IPS-18a (cell line): ENCODE measurements around the gene SPIB.

Experiments
- H3K27ac ChIP-seq: one replicate; pipeline ENCODE4 v1.5.1; 2013; ENCODE audit warnings: low read length
- H3K27me3 ChIP-seq: one replicate; pipeline ENCODE4 v1.6.1; 2013; ENCODE audit warnings: mild to moderate bottlenecking, low read length; ENCODE audit not compliant: control insufficient read depth, insufficient read depth
- H3K36me3 ChIP-seq: one replicate; pipeline ENCODE4 v1.6.1; 2013; ENCODE audit warnings: low read depth, low read length; ENCODE audit not compliant: control insufficient read depth
- H3K4me1 ChIP-seq: one replicate; pipeline ENCODE4 v1.6.1; 2013; ENCODE audit warnings: low read depth, low read length; ENCODE audit not compliant: control insufficient read depth
- H3K4me3 ChIP-seq: one replicate; pipeline ENCODE4 v1.5.1; 2013; ENCODE audit warnings: low read length
- H3K9ac ChIP-seq: one replicate; pipeline ENCODE4 v1.6.1; 2013; ENCODE audit warnings: mild to moderate bottlenecking, low read length, moderate library complexity
- H3K9me3 ChIP-seq: one replicate; pipeline ENCODE4 v1.6.1; 2013; ENCODE audit warnings: low read depth, low read length; ENCODE audit not compliant: control insufficient read depth

SPIB gene

GRCh38 chr19:50394017-50394416 is 24.7 kb upstream of the SPIB start:
- H3K27me3 ChIP-seq: no peaks in the 10 kb centered on the region
- H3K36me3 ChIP-seq: peaks cover 4% of the 10 kb centered on the region
- H3K9me3 ChIP-seq: no peaks in the 10 kb centered on the region
- no peak overlapping the region for H3K9ac ChIP-seq
- no peak overlapping the region for H3K27ac ChIP-seq
- no peak overlapping the region for H3K4me3 ChIP-seq
- no peaks in the 10 kb centered on the region for H3K4me1 ChIP-seq

GRCh38 chr19:50398675-50399367 is 19.9 kb upstream of the SPIB start:
- H3K27me3 ChIP-seq: no peaks in the 10 kb centered on the region
- no peaks in the 10 kb centered on the region for H3K4me1 ChIP-seq
- H3K36me3 ChIP-seq: peaks cover 25% of the 10 kb centered on the region
- H3K27ac ChIP-seq: no peak overlapping the region
- H3K4me3 ChIP-seq: no peak overlapping the region
- H3K9me3 ChIP-seq: no peaks in the 10 kb centered on the region
- no peak overlapping the region for H3K9ac ChIP-seq

GRCh38 chr19:50399368-50399745 is 19.4 kb upstream of the SPIB start:
- no peaks in the 10 kb centered on the region for H3K9me3 ChIP-seq
- peaks cover 27% of the 10 kb centered on the region for H3K36me3 ChIP-seq
- no peak overlapping the region for H3K9ac ChIP-seq
- H3K27me3 ChIP-seq: no peaks in the 10 kb centered on the region
- H3K4me1 ChIP-seq: no peaks in the 10 kb centered on the region
- no peak overlapping the region for H3K27ac ChIP-seq
- H3K4me3 ChIP-seq: no peak overlapping the region

- Histone ChIP-seq H3K4me3 (no peak overlapping the region), H3K36me3 (peaks cover 41% of the 10 kb centered on the region)
These were observed 16.9 kb upstream of the SPIB start for GRCh38 chr19:50401605-50402450.

GRCh38 chr19:50402544-50403301 is 16.0 kb upstream of the SPIB start:
- no peak overlapping the region for H3K9ac ChIP-seq
- no peak overlapping the region for H3K27ac ChIP-seq

More at GRCh38 chr19:50401605-50402450, 16.9 kb upstream of the SPIB start:
- H3K27ac ChIP-seq: no peak overlapping the region
- no peaks in the 10 kb centered on the region for H3K4me1 ChIP-seq
- no peak overlapping the region for H3K9ac ChIP-seq
- no peaks in the 10 kb centered on the region for H3K27me3 ChIP-seq
- H3K9me3 ChIP-seq: no peaks in the 10 kb centered on the region

GRCh38 chr19:50406156-50406820 is 12.4 kb upstream of the SPIB start:
- H3K27me3 ChIP-seq: no peaks in the 10 kb centered on the region
- no peak overlapping the region for H3K9ac ChIP-seq
- no peak overlapping the region for H3K4me3 ChIP-seq
- no peak overlapping the region for H3K27ac ChIP-seq
- no peaks in the 10 kb centered on the region for H3K4me1 ChIP-seq
- H3K36me3 ChIP-seq: peaks cover 58% of the 10 kb centered on the region
- H3K9me3 ChIP-seq: no peaks in the 10 kb centered on the region

More at GRCh38 chr19:50402544-50403301, 16.0 kb upstream of the SPIB start:
- Histone ChIP-seq H3K4me3 (no peak overlapping the region), H3K36me3 (peaks cover 46% of the 10 kb centered on the region), H3K9me3 (no peaks in the 10 kb centered on the region), H3K4me1 (no peaks in the 10 kb centered on the region), H3K27me3 (no peaks in the 10 kb centered on the region)

- H3K4me1 ChIP-seq: no peaks in the 10 kb centered on the region
- H3K36me3 ChIP-seq: peaks cover 58% of the 10 kb centered on the region
- H3K27me3 ChIP-seq: no peaks in the 10 kb centered on the region
- H3K4me3 ChIP-seq: no peak overlapping the region
- H3K9me3 ChIP-seq: no peaks in the 10 kb centered on the region
- H3K9ac ChIP-seq: no peak overlapping the region
- H3K27ac ChIP-seq: no peak overlapping the region
These were observed 11.9 kb upstream of the SPIB start for GRCh38 chr19:50406829-50407228.

- no peaks in the 10 kb centered on the region for H3K4me1 ChIP-seq
- no peaks in the 10 kb centered on the region for H3K27me3 ChIP-seq
- H3K27ac ChIP-seq: no peak overlapping the region
- no peak overlapping the region for H3K4me3 ChIP-seq
- H3K36me3 ChIP-seq: peaks cover 36% of the 10 kb centered on the region
- H3K9me3 ChIP-seq: no peaks in the 10 kb centered on the region
- H3K9ac ChIP-seq: no peak overlapping the region
These were observed 9.4 kb upstream of the SPIB start for GRCh38 chr19:50409347-50409746.

GRCh38 chr19:50410109-50410508 is 8.6 kb upstream of the SPIB start:
- H3K4me3 ChIP-seq: no peak overlapping the region
- no peak overlapping the region for H3K27ac ChIP-seq
- no peaks in the 10 kb centered on the region for H3K9me3 ChIP-seq
- H3K36me3 ChIP-seq: peaks cover 34% of the 10 kb centered on the region
- no peak overlapping the region for H3K9ac ChIP-seq
- no peaks in the 10 kb centered on the region for H3K4me1 ChIP-seq
- no peaks in the 10 kb centered on the region for H3K27me3 ChIP-seq

GRCh38 chr19:50412419-50412818 is 6.3 kb upstream of the SPIB start:
- H3K27me3 ChIP-seq: no peaks in the 10 kb centered on the region
- H3K9ac ChIP-seq: no peak overlapping the region
- no peak overlapping the region for H3K4me3 ChIP-seq
- H3K4me1 ChIP-seq: no peaks in the 10 kb centered on the region
- no peaks in the 10 kb centered on the region for H3K9me3 ChIP-seq
- peaks cover 17% of the 10 kb centered on the region for H3K36me3 ChIP-seq
- H3K27ac ChIP-seq: no peak overlapping the region

- no peaks in the 10 kb centered on the region for H3K4me1 ChIP-seq
- H3K27me3 ChIP-seq: no peaks in the 10 kb centered on the region
- no peak overlapping the region for H3K9ac ChIP-seq
- peaks cover 17% of the 10 kb centered on the region for H3K36me3 ChIP-seq
- no peak overlapping the region for H3K27ac ChIP-seq
- H3K4me3 ChIP-seq: no peak overlapping the region
- H3K9me3 ChIP-seq: no peaks in the 10 kb centered on the region
These were observed 5.6 kb upstream of the SPIB start for GRCh38 chr19:50413096-50413495.
